ENCODE measurements around the gene RAB14.
"Not testable (repeated sequence)": the region's sequence is repeated elsewhere in the genome, so short reads cannot be mapped to it uniquely, and the experiment has no call there.

RAB14 gene

DNA sequence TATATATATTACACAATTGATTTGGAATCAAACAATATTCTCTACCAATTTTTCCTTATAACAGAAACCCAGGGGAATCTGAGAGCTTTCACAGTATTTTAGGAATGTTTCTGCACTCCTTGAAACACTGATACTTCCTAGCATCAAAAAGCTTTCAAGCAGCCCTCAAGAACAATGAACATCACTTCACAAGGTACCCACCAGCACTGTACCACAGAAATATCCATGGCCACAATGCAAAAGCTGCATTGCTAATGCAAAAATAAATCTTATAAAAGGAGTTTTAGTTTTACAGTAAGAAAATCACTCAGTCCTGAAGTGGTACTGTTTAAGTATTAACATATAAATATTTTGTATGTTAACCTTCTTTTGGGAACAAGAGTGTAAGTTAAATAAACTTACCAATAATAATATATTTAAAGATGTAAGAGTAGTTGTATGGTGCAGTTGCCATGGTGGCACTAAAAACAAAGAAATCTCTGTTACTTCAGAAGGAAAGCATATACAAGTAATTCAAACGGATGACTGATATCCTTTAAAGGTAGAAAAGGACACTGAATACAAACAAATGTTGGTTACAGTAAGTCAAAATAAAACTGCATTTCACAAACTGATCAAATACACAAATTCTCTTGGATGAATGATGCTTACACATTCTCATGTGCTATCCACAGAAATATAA, 8.6 kb downstream of the RAB14 start:
- in situ Hi-C loops (cut with MboI; ENCODE audit: low sequenced_read_pairs): no loop called here

- in situ Hi-C loops (cut with MboI; ENCODE audit: low sequenced_read_pairs): no loop called here
Measured at GRCh38 chr9:121192518-121192917, 9.2 kb downstream of the RAB14 start.

DNA sequence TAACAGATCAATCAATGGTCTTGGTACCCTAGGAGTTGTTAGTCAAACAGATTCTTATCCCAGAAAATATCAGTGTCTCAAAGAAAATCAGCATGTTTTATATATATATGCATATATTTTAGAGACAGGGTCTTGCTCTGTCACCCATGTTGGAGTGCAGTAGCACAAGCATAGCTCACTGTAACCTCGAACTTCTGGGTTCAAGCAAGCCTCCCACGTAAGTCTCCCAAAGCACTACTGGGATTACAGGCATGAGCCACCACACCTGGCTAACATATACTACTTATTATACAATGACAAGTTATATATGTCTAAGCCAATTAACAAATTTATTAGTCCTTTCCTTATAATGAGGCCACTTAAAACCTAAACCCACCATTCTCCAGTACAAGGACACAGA, 10.4 kb downstream of the RAB14 start:
- in situ Hi-C loops (cut with MboI; ENCODE audit: low sequenced_read_pairs): no loop called here

- in situ Hi-C loops (cut with MboI; ENCODE audit: low sequenced_read_pairs): no loop called here
Measured at GRCh38 chr9:121189660-121190059, 12.0 kb downstream of the RAB14 start.

DNA sequence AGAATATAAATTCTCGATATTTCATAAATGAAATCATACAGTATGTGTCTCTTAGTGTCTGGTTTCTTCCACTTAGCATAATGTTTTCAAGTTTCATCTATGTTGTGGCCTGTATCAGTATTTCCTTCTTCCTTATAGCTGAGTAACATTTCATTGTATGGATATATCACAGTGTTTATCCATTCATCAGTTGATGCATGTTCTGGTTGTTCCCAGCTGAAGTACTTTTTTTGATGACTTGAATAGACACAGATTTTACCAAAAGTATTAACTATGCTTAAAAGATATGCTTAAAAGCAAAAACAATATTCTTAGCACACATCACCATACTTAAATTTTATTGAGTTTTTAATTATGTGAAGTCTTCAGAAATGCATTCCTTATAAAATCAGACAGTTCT, 12.7 kb downstream of the RAB14 start:
- in situ Hi-C loops (cut with MboI; ENCODE audit: low sequenced_read_pairs): no loop called here

GRCh38 chr9:121187636-121188305, 13.9 kb downstream of the RAB14 start:
- in situ Hi-C loops (cut with MboI; ENCODE audit: low sequenced_read_pairs): no loop called here

DNA sequence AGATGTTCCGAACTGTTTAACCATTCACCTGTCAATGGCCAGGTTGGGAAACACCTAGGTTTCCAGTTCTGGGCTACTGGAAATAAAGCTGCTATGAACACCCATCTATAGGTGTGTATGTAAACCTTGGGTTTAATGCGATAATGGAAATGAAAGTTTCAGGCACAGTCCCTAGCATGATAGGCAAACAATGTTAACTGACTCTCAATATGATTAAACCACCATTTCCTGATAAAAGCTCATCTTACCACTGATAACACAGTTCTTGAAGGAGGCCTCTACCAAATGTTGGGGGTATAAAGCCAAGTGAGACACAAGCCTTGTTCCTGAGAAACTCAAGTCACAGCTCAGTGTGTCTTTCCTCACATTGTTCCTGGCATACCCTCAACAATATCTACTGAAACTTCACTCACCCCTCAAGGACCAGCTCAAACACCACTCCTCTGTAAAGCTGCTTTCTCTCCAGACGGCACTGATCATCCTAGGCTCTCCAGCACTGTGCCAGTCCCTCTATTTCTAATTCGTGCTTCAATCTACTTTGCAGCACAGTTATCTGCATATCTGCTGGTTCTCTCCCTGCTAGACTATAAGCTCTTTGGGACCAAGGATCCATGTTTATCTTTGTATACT, 15.8 kb downstream of the RAB14 start:
- in situ Hi-C loops (cut with MboI; ENCODE audit: low sequenced_read_pairs): no loop called here

- in situ Hi-C loops (cut with MboI; ENCODE audit: low sequenced_read_pairs): no loop called here
Measured at GRCh38 chr9:121185178-121185745, 16.4 kb downstream of the RAB14 start.

DNA sequence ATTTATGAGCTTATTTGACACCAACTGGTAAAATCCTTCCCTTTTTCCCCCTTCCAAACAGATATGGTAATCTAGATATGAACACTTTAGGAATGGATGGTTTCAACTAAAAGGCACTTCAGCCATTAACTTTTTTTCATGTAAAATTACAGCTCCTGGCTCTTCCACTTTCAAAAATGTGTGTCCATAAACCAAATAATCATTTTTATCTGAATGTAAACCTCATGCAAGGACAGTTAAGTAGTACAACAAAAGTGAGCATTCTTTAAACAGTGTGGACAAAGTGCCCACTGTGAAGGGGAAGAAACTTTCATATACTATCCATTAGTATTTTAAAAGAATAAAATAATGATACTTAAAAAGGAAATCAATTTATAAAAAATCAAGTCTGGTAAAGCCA, 17.2 kb downstream of the RAB14 start:
- in situ Hi-C loops (cut with MboI; ENCODE audit: low sequenced_read_pairs): no loop called here

DNA sequence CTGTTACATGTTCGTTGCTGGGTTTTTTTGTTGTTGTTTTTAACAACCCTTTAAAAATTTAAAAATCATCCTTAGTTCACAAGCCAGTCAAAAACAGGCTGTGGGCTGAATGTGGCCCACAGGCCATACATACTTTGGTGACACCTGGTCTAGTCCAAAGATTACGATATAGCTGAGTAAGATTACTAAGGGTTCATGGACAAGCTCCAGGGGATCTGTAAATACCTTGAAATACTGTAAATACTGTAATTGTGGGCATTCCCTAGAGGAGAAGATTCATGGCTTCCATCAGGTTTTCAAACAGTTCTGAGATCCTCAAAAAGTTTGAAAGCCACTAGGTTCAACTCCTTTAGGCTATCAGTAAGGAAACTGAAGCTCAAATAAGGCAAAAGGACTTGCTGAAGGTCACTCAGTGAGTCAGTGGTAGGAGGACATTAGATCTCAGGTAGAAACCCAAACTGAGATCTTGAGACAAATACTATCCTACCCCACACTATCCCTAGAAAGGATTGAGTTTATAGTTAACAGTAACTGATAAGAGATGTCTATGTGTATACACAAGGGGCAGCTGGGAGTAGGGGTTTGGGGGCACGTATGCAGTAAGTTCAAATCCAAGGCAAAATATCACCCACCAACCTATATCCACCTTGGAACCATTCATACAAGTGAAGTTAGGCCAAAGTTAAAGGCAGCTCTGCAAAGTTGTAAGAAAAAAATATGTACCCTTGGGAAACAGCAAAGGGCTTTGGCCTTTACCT, 17.8 kb downstream of the RAB14 start:
- in situ Hi-C loops (cut with MboI; ENCODE audit: low sequenced_read_pairs): no loop called here

GRCh38 chr9:121182989-121183388, 18.7 kb downstream of the RAB14 start:
- in situ Hi-C loops (cut with MboI; ENCODE audit: low sequenced_read_pairs): no loop called here

- in situ Hi-C loops (cut with MboI; ENCODE audit: low sequenced_read_pairs): no loop called here
Measured at GRCh38 chr9:121182101-121182836, 19.4 kb downstream of the RAB14 start.

GRCh38 chr9:121179930-121180681, 21.6 kb downstream of the RAB14 start:
- in situ Hi-C loops (cut with MboI; ENCODE audit: low sequenced_read_pairs): no loop called here

GRCh38 chr9:121179373-121179721, 22.3 kb downstream of the RAB14 start:
- in situ Hi-C loops (cut with MboI; ENCODE audit: low sequenced_read_pairs): not testable (repeated sequence)

DNA sequence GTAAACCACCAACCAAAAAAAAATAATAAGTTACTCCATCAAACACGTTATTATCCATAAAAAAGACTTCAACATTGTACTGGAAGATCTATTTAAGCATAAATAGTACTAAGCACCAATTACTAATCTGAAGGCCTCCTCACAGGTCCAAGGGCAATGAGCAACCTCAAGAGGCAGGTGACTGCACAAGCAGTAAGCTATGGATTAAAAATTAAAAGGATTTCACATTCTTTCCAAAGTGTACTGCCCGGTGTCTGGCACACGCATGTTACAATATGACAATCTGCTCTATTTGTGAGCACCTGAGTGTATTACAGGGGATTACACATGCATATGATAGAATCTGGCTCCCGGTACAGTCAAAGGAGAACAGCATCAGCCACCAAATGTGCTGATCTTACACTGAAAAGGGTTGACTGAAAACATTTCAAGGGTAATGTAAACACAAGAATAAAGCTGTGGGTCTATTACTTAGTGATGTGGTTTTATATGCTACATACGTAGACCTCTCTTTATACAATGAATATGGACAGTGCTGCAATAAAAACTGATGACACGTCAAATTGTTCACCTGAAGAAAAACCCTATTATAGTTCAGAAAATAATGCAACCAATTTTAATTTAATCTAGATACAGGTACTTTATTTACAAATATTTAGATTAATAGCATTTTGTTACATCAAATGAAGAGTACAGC, 22.8 kb downstream of the RAB14 start:
- in situ Hi-C loops (cut with MboI; ENCODE audit: low sequenced_read_pairs): no loop called here

DNA sequence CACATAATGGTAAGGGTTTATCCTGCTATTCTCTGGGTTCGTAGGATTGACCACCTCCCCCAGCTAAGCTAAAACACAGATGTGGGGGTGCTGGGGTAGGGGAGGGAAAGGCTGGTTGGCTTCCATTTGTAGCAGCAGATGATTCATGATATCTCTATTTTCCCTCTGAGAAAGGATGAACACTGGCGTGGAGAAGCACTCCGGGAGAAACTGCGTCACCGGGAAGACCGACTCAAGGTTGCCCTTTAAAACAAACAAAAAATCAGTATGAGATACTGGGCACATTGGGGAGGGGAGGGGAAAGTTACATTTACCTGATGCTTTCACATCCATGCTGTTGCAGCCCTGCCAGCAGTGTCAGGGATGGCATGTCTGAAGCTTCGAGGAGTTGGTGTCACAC, 28.2 kb downstream of the RAB14 start:
- in situ Hi-C loops (cut with MboI; ENCODE audit: low sequenced_read_pairs): no loop called here

DNA sequence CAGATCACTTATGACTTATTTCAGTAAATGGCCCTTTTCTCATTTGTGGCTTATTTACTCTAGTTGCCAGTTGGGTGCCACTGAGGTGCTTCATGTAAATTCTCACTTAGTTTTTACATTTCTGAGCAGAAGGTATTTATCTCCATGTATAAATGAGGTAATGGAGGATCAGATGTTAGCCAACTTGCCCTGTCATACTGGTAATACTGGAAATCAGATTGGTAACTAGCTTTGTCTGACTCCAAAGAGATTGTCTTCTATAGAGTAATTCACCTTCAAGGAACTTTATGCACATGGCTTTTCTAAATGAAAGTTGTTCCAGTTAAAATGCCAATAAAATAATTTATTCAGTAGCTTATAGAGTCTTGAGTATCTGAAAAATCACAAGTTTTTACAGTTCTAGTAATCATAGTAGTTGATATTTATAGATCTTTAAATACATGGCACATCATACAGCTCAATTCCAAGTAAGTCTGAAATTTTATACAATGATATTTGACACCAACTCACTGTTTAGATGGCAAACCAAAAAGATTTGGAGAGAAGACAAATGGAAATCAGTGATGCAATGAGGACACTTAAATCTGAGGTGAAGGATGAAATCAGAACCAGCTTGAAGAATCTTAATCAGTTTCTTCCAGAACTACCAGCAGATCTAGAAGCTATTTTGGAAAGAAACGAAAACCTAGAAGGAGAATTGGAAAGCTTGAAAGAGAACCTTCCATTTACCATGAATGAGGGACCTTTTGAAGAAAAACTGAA, 28.8 kb downstream of the RAB14 start:
- in situ Hi-C loops (cut with MboI; ENCODE audit: low sequenced_read_pairs): no loop called here

DNA sequence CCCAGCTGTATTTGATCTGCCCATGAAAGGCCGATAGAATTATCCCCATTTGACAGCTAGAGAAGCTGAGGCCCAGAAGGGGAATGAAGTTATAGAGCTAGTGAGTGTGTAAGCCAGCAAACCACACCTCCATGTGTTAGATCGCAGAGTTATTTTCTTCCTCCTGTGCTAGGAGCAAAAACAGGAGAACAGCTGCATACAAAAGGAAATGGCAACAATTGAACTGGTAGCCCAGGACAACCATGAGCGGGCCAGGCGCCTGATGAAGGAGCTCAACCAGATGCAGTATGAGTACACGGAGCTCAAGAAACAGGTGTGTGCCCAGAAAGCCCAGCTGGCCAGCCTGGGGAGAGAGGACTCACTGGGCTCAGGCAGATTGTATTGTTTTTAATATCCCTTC, 30.4 kb downstream of the RAB14 start:
- in situ Hi-C loops (cut with MboI; ENCODE audit: low sequenced_read_pairs): no loop called here
